Panc1 (cell line): ENCODE data around the gene SMIM12. TPM values are rescaled to one million over a fixed set of nuclear protein-coding genes. Genes with fewer than 3 reads are reported as not detected.

Source experiments
- ATAC-seq: fragments of 200-7000 bp; cut with Tn5 transposase; 2 replicates; pipeline ENCODE4 v1.9.1; 2020; ENCODE audit warnings: mild to moderate bottlenecking, moderate library complexity
- Bru-seq: library from RNA; stranded (reverse); fragments of 400-500 nt; gene quantifications from one replicate; lab custom pipeline; 2021; lab: Mats Ljungman, UMichigan
- BruChase-seq, 2 experiments: library from RNA; stranded (reverse); fragments of 400-500 nt; gene quantifications; one replicate each; lab custom pipeline; 2021; lab: Mats Ljungman, UMichigan
- BruUV-seq: library from RNA; stranded (reverse); fragments of 400-500 nt; replicated peaks from 2 replicates; lab custom pipeline; 2021; lab: Mats Ljungman, UMichigan
- CTCF ChIA-PET: fragments of 300-600 bp; sonication (Branson Sonifier 250); formaldehyde crosslinking; loops from one replicate; lab custom pipeline; 2022; ENCODE audit warnings: antibody characterized with exemption; lab: Charles Lee
- POLR2A ChIA-PET: fragments of 300-600 bp; sonication (Branson Sonifier 250); formaldehyde crosslinking; loops from one replicate; lab custom pipeline; 2022; ENCODE audit warnings: antibody characterized with exemption; lab: Charles Lee
- DNase-seq: peaks from one replicate; pipeline ENCODE4 v3.0.0-alpha.2; 2010; ENCODE audit warnings: low read depth, low spot score
- H3K27ac ChIP-seq: 2 replicates; pipeline ENCODE4 v1.5.1; 2011; ENCODE audit warnings: mild to moderate bottlenecking, low read length, inconsistent platforms
- H3K27me3 ChIP-seq: fragments of 200-500 bp; sonication (Bioruptor generic); 2 replicates; pipeline ENCODE4 v1.6.0; 2014; ENCODE audit warnings: low read length, inconsistent platforms; ENCODE audit not compliant: control insufficient read depth, insufficient read depth
- H3K36me3 ChIP-seq: fragments of 200-500 bp; sonication (Bioruptor generic); 2 replicates; pipeline ENCODE4 v1.5.1; 2014; ENCODE audit warnings: inconsistent platforms, mild to moderate bottlenecking, low read length, moderate library complexity; ENCODE audit not compliant: control insufficient read depth, insufficient read depth
- H3K4me1 ChIP-seq: 2 replicates; pipeline ENCODE4 v1.5.1; 2011; ENCODE audit warnings: inconsistent platforms, mild to moderate bottlenecking, low read length, moderate library complexity; ENCODE audit not compliant: control insufficient read depth, insufficient read depth
- H3K4me3 ChIP-seq, 2 experiments: 2 replicates each; pipeline ENCODE4 v1.5.1; 2011 to 2012; ENCODE audit warnings: low read depth in 2 of 2, low read length in 2 of 2, mild to moderate bottlenecking in 2 of 2, inconsistent platforms in 1 of 2, moderate library complexity in 1 of 2
- H3K9me3 ChIP-seq: fragments of 200-500 bp; sonication (Bioruptor generic); 2 replicates; pipeline ENCODE4 v1.5.1; 2014; ENCODE audit warnings: low read depth, mild to moderate bottlenecking, inconsistent platforms, low read length, moderate library complexity; ENCODE audit not compliant: control insufficient read depth, insufficient read depth
- POLR2AphosphoS5 ChIP-seq: IDR thresholded peaks from 2 replicates; pipeline ENCODE4 v1.6.1; 2012; ENCODE audit warnings: mild to moderate bottlenecking, low read depth, low read length, moderate library complexity
- REST ChIP-seq, 2 experiments: IDR thresholded peaks; 2 replicates each; pipeline ENCODE4 v1.6.1; 2011 to 2012; ENCODE audit warnings: low read depth in 2 of 2, control low read depth in 1 of 2, low read length in 1 of 2, mild to moderate bottlenecking in 1 of 2, moderate library complexity in 1 of 2; ENCODE audit not compliant: insufficient read depth in 1 of 2
- SIN3A ChIP-seq: IDR thresholded peaks from 2 replicates; pipeline ENCODE4 v1.6.1; 2012; ENCODE audit warnings: low read depth, mild to moderate bottlenecking, low read length, moderate library complexity, borderline replicate concordance; ENCODE audit not compliant: insufficient read depth
- TCF7L2 ChIP-seq: IDR thresholded peaks from 2 replicates; pipeline ENCODE4 v1.6.1; 2011; ENCODE audit warnings: mild to moderate bottlenecking, low read depth, low read length, inconsistent platforms
- in situ Hi-C: cut with HindIII; loops from 2 replicates; pipeline ENCODE4 v1.10.0; 2016; ENCODE audit warnings: low sequenced_read_pairs, low pct_unique_long_range_greater_than_20kb
- intact Hi-C: fragments of 100-400 bp; cut with micrococcal nuclease; formaldehyde crosslinking; loops from one replicate; pipeline ENCODE4 v1.10.0; 2022; ENCODE audit not compliant: unreplicated experiment
- long read RNA-seq: library from polyadenylated mRNA; unstranded; transcript quantifications from one replicate; pipeline ENCODE4 v2.0.0, GENCODE V29; 2021; ENCODE audit not compliant: unreplicated experiment
- polyA plus RNA-seq: library from polyadenylated mRNA; unstranded; fragments of >200 nt; gene quantifications from one replicate; pipeline ENCODE4 v1.2.1, GENCODE V29; 2012; ENCODE audit warnings: missing spikeins; ENCODE audit not compliant: insufficient read length
- total RNA-seq: library from RNA; stranded (reverse); gene quantifications from one replicate; pipeline ENCODE4 v1.2.1, GENCODE V29; 2021; ENCODE audit not compliant: unreplicated experiment
- TF ChIP-seq, protein P1 (sequence below): fragments of 450-650 bp; IDR thresholded peaks from 2 replicates; pipeline ENCODE4 v1.5.1; 2017; ENCODE audit warnings: mild to moderate bottlenecking

SMIM12 gene
- total RNA-seq (47.5 TPM), Bru-seq, nascent RNA (percentile 88 among the genes with signal in this experiment), BruChase-seq, experiment 1, labeled RNA remaining after a 2-hour chase (percentile 92 among the genes with signal in this experiment), BruChase-seq, experiment 2, labeled RNA remaining after a 6-hour chase (percentile 91 among the genes with signal in this experiment)
- 45.4 TPM for polyA plus RNA-seq
- long read RNA-seq, transcript SMIM12-206 (2 exons, 3,454 nt), result major isoform, 60 of 81 reads
- long read RNA-seq, transcript SMIM12-202 (2 exons, 897 nt), result minor isoform, 12 of 81 reads
- long read RNA-seq, partial matches to known transcripts, result 0 of 81 reads
- long read RNA-seq, other reads (novel, unspliced or antisense), result 8 of 81 reads

DNA sequence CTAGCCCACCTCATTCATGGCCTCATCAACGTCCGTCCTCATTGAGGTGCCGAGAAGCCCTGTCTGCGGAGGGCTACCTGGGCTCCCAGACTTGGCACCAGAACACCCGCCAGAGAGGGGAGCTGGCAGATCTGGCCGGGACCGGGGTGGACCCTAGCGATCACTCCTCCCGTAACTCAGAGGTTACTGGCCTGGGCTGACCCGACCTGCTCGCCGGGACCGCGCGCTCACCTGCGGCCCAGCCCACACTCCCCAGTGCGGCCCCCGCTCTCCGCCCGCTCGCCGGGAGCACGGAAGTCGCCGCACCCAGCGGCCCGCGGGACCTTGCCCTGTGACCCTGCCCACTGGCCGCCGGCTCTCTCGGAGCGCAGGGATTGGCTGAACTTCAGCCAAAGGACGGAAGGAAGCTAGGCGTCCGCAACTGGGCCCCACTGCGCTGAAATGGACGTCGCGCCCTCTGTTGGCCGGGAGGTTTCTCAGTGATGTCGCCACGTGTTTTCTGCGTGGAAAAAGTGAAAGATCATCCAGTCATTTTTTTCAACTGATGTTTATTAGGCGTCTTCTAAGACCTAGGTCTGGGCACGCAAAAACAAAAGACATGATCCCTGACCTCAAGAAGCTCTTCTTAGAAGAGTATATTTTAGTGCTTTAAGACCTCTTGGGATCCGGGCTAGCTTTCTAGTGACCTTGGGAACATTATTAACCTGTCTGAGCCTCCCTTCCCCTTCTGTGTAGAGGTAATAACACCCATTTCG, at the start of gene SMIM12:
TSS of gene SMIM12 (minus strand) at position 304 of the 755 bp plus-strand sequence. CDS start 3,772 bp downstream, outside the sequence.
- H3K27ac ChIP-seq, result peak within 1 kb of the TSS; percentile 88
- H3K4me1 ChIP-seq, result 0 out of 2 replicates have a peak, but pooled peaks cover 4% of the 10 kb centered on the region
- TF ChIP-seq TCF7L2 (no peak), POLR2AphosphoS5 (peak; percentile 97), REST (IDR thresholded peaks at IDR 0.05; ENCODE audit: insufficient read depth in 1 of 2, low read depth in 2 of 2, low read length in 1 of 2) (0 out of 4 replicates have a peak, but pooled peaks have one; percentile 1 to 49), SIN3A (peak; percentile 89; the same call in 1 of the 2 replicates)
- TF ChIP-seq, protein P1, sequence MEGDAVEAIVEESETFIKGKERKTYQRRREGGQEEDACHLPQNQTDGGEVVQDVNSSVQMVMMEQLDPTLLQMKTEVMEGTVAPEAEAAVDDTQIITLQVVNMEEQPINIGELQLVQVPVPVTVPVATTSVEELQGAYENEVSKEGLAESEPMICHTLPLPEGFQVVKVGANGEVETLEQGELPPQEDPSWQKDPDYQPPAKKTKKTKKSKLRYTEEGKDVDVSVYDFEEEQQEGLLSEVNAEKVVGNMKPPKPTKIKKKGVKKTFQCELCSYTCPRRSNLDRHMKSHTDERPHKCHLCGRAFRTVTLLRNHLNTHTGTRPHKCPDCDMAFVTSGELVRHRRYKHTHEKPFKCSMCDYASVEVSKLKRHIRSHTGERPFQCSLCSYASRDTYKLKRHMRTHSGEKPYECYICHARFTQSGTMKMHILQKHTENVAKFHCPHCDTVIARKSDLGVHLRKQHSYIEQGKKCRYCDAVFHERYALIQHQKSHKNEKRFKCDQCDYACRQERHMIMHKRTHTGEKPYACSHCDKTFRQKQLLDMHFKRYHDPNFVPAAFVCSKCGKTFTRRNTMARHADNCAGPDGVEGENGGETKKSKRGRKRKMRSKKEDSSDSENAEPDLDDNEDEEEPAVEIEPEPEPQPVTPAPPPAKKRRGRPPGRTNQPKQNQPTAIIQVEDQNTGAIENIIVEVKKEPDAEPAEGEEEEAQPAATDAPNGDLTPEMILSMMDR, result peak; percentile 95
- ATAC-seq (peak; percentile 100), DNase-seq (peak; percentile 84)
- ChIA-PET POLR2A (no interaction called here), CTCF (interaction anchor here (1.1 kb wide), 1 partner anchor 25 kb away, joined by 4 read pairs; no protein-coding TSS in a partner anchor)
- no TSS peak for BruUV-seq
- H3K9me3 ChIP-seq, result no peaks in the 10 kb centered on the region
- H3K4me3 ChIP-seq, result peak within 1 kb of the TSS; percentile 86 to 100
- in situ Hi-C loops (no loop called here), intact Hi-C loops (no loop called here)
- H3K36me3 ChIP-seq, result peaks cover 4% of the 10 kb centered on the region
- no peaks in the 10 kb centered on the region for H3K27me3 ChIP-seq

GRCh38 chr1:34908369-34908768, 48.8 kb upstream of the SMIM12 start:
- CTCF ChIA-PET, result no interaction called here
- intact Hi-C loops, result no loop called here

More at GRCh38 chr1:34908369-34908768, 48.8 kb upstream of the SMIM12 start:
- in situ Hi-C loops, result no loop called here
- Histone ChIP-seq H3K36me3 (no peaks in the 10 kb centered on the region), H3K9me3 (no peaks in the 10 kb centered on the region), H3K27ac (no peak overlapping the region), H3K4me1 (no peaks in the 10 kb centered on the region; the same call in 1 of the 2 replicates), H3K4me3 (no peak overlapping the region), H3K27me3 (peaks cover 2% of the 10 kb centered on the region)
- DNase-seq (no peak), ATAC-seq (no peak)
- TF ChIP-seq, protein P1, result no peak
- TF ChIP-seq POLR2AphosphoS5 (no peak), SIN3A (no peak), REST (IDR thresholded peaks at IDR 0.05; ENCODE audit: insufficient read depth in 1 of 2, low read depth in 2 of 2, low read length in 1 of 2) (no peak), TCF7L2 (no peak)
- BruUV-seq, result no TSS peak
- POLR2A ChIA-PET, result interaction anchor here (0.6 kb wide), 1 partner anchor 117 kb away, joined by 17 read pairs; no protein-coding TSS in a partner anchor
